ENCODE measurements around the gene GFOD1.

The GFOD1 gene

DNA sequence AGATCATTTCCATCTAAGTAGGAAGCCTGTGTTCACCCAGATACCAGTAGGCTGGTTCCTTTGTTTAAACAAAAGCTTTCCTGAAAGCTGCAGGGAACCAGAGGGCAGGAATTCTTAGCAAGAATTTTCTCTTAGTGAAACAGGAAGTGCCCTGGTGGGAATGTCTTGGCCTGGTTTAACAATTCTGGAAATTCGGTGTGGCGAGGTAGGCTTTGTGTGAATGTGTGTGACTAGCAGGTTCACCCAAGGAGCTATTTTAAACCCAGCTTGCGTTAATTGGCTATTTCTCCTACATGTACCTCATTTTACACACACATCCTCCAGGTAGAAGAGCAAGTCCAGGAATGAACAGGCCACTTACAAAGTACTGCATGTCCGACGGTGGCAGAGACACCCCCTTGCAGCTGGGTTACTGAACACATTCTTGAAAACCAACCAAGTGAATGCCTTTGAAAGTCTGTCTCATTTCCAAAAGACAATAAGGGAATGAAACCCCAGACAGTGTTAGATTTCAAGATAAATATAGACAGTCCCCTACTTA, 64.6 kb downstream of the GFOD1 start:
- DNase-seq: peak in 1 of 14 donors; percentile 38

DNA sequence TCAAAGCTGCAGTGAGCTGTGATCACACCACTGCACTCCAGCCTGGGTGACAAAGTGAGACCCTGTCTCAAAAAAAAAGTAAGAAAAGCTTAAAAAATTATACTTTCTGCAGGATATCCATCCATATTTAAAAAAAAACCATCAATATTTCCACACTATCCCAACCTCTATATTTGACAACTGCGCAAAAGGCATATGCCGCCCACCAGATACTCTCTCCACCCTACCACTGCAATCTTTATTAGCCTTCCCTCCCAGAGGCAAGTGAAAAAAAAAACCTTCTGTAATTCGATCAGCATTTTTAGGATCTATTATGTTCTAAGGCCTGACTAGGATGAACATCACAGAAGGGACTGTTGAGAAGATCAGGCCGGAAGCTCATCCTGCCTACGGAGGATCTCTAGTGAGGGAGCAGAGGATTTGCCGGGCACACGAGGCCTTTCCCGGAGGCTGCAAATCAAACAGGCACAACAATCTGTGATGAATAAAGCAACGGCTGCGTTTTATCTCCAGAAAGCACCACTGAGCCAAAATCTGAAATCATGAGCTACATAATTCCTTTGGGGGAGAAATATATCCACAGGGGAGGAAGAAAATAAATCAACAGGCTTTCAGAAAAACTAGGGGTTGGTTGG, 65.9 kb downstream of the GFOD1 start:
- peak in 2 of 14 donors; percentile 16 to 64 for DNase-seq

DNA sequence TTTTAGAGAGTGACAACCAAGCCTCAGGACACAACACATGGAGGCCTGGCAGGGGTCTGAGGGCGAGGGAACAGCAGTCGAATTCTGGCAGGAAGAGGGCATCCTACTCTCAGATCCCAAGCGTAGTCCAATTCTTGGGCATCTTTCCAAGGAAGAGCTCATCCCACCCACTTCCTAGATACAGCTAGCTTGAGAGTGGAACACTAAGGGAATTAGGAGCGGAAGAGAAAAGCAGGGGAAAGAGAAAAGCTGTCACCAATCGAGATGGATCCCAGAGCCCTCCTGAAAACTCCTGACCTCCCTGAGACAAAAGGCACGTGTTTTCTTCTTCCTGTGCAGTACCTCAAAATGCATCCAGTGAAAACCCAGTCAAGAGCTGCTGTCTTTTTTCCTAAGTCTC, 67.1 kb downstream of the GFOD1 start:
- peak in 1 of 14 donors; percentile 87 for DNase-seq

DNA sequence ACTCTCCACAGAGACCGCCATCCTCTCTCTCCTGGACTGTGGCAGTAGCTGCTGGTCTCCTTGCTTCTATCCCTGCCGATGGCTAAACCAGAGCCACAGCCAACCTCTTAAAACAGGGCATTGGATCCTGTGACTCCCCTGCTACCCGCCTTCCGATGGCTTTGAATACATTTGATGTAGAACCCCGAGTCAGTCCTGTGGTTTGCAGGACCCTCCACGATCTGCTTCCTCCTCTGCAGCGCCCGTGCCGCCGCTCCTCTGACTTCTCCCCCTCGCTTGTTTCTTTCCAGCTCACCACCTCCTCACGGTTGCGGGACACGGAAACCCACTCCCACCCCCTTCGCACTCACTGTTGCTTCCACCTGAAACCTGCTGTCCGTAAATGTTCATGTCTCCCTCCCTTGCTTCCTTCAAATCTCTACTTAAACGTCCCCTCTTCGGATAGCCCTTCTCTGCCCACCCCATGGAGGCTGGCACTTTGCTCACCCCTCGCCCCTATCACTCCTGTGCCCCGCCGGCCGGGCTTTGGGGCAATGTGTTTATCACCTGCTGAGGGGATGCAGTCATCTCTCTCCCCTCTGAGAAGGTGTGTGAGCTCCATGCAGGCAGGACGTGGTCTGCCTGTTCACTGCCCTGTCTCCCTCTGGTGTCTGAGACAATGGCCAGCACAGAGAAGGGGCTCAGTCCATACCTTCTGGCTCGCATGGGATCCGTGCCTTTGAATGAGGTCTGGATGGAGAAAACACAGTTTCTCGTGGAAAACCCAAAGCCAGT, 67.8 kb downstream of the GFOD1 start:
- DNase-seq: no peak

DNA sequence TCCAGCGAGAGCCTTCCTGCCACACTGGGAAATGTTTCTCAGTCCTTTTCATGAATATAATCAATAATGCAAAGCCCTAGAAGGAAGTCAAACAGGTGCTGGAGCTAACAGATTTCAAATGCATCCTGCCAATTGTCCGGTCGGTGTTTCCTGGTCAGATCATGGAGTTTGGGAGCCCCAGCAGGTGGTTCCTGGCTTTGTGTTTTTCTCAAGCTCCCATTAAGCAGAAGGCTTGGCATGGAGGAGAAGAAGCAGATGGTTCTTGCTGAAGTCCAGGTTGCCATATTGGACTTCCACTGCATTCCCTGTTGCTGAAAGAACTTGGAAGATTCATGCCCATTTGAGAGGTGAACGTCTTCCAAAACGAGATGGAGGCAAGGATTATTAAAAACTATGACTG, 68.6 kb downstream of the GFOD1 start:
- DNase-seq: peak in 1 of 14 donors; percentile 89

DNA sequence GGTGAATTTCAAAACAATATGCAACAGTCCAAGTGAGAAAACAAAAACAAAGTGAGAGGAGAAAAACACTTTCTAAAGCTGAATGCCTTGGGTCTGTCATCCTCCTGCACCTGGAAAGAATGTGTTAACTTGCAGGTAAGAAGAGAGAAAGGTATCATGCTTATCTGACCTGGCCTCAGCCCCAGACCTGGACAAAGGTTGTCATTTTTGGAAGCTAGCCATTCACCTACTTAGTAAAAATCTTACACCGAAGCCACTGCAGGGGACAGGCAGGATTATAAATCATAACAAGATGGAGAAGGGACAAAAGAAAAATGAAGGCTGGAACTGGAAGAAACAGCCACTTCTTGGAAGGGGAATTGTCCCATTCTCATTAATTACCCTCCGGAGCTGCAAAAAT, 69.4 kb downstream of the GFOD1 start:
- DNase-seq: no peak

DNA sequence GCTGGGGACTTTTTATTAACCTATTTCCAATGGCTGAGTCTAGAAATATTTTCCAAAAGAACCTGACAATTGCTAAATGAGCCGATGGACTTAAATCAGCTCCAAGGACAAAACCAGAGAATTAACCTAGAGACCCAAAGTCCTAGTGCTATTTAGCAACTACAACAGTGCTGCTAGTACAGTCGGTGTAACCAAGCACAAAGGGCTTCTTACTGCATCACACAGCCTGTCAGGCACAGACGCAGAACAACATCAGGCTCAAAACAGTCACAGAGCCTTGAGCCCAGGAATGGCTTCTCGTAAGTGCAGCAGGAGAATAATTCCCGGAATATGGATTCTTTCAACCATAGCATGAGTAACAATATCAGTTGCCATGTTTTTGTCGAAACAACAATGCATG, 70.0 kb downstream of the GFOD1 start:
- DNase-seq: peak in 1 of 14 donors; percentile 25

DNA sequence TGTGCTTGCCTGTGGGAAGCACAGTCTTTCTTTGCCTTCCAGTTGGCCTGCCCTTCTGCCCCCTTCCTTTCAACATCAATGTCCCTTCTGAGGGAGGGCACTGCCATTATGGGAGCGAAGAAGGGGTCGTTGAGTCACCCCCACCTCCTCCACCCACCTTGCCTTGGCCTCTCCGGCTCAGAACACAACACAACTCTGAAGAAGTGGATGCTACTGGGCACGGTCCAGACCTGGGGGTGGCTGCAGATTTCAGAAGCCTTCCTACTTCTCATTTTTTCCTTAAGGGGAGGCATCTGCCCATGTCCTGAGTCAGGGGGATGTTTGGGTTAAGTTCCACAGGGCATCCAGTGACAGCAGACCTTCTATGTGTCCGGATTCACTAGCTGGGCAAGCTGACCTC, 72.1 kb downstream of the GFOD1 start:
- no peak for DNase-seq

DNA sequence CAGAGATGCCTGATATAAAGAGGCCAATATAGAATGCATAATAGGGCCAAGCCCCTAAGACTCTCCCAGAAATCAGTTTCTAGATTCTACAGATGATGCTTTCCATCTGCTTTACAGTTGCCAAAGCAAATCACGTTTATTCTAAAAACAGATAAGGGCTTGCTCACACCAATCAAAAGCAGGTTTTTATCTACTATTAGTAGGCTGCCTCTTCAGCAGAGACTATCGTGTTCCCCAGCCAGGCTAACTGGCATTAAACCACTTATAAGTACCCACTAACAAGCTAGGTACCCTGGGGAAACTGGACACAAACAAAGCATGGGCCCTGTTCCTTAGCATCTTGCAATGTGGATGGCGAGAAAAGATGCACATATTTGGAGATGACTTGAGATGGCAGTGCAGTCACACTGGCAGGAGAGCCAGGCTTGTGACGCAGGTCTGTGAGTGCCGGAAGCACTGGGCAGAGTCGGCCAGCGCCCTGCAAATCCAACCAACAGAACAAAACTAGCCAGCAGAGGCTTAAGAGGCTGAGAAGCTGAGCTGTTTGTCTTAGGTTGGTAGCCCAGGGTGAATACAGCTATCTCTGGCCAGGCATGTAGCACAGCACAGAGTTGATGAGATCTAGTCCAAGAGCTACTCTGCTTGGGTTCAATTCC, 73.4 kb downstream of the GFOD1 start:
- DNase-seq: peak in 10 of 14 donors; percentile 23 to 85 (median 53)

DNA sequence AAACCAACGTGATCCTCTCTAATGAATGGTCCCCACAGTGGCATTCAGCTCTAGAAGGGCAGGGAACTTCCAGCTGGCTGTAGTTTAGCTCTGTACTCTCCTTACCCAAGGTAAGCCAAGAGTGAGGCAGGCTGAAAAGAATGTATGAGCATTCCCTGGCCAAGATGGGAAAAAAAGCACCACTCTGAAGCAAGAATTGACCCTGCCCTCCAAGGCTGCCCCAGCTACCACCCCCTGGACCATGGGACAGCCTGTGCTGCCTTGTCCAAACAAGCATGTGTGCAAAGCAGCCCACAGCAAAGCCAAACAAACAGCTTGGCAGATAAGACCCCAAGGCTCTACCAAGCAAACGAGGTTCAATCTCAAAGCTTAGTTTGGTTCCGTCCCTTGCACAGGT, 73.9 kb downstream of the GFOD1 start:
- DNase-seq: peak in 2 of 14 donors; percentile 26 to 29

DNA sequence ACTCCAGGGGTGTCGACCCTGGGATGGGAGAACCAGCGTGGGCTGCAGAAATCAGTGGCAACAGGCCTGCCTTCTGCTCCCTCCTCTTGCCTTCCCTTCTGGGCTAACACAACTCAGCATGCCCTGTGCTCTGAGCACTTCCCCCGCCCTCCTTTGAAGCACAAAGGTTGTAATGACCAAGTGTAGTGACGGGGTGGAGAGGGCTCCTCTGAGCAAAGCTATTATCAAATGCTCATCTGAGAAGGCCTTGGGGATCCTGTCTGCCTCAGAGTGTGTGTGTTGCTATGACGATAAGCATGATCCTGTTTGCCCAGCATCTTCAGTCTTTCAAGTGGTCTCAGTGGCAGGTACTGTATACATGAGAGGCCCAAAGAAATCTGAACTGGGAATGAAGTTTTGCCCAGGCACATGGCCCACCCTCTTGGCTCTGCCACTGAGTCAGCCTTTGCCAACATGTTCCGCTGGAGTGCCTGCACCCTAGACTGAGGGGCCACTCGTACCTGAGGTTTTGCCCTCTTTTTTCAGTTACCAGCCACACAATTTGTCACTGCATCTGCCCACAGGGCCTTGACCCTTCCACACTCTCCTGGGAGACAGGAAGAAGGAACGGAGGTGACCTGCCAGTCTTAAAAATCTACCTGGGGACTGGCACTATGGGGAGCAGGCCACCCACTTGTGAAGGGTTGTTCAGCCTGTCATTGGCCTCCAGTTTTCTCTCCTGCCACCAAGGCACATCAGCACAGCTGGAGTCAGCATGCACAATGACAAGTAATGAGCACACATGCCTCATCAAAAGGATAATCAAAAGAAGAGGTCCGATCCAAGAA, 74.5 kb downstream of the GFOD1 start:
- DNase-seq: no peak

DNA sequence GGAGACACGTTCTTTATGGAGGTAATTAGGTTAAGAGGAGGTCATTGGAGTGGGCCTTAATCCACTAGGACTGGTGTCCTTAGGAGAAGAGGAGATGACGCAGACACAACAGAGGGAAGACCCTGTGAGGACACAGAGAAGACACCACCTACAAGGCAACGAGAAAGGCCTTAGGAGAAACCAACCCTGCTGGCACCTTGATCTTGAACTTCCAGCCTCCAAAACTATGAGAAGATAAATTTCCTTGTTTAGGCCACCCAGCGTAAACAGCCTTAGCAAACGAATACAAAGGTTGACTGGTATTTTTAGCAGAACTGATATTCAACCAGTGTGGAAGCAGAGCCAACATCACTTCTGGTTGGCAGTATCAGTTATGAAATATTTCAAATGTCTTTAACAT, 75.2 kb downstream of the GFOD1 start:
- no peak for DNase-seq

DNA sequence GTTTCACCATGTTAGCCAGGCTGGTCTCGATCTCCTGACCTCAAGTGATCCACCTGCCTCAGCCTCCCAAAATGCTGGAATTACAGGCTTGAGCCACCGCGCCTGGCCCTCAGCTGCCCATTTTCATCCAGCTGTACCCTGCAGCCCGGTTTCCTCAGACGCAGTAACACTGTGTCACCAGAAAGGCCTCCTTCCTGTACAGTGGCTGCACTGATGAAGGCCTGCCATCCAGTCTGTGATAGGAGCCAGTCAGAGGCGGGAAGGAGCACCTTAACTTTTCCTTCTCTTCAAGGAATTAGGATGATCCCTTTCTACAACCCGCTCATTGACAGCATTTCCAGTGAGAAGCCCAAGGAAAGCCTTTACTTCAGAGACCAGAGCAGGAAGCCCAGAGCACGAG, 75.9 kb downstream of the GFOD1 start:
- DNase-seq: no peak

DNA sequence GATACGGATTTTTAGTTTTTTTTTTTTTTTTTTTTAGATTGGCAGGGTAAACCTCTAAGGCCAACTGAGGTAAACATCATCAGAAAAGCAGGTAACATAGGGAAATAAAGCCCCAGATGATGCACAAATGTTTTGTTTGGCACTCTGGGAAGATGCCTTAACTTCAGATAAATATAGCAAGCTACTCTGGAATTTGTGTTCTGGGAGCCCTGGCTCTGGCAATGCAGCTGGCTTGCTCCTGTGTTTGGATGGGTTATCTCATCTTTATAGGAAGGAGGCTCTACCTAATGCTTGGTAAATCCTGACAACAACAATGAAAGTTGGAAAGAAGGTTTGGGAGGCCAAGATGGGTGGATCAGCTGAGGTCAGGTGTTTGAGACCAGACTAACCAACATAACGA, 77.4 kb downstream of the GFOD1 start:
- DNase-seq: no peak

DNA sequence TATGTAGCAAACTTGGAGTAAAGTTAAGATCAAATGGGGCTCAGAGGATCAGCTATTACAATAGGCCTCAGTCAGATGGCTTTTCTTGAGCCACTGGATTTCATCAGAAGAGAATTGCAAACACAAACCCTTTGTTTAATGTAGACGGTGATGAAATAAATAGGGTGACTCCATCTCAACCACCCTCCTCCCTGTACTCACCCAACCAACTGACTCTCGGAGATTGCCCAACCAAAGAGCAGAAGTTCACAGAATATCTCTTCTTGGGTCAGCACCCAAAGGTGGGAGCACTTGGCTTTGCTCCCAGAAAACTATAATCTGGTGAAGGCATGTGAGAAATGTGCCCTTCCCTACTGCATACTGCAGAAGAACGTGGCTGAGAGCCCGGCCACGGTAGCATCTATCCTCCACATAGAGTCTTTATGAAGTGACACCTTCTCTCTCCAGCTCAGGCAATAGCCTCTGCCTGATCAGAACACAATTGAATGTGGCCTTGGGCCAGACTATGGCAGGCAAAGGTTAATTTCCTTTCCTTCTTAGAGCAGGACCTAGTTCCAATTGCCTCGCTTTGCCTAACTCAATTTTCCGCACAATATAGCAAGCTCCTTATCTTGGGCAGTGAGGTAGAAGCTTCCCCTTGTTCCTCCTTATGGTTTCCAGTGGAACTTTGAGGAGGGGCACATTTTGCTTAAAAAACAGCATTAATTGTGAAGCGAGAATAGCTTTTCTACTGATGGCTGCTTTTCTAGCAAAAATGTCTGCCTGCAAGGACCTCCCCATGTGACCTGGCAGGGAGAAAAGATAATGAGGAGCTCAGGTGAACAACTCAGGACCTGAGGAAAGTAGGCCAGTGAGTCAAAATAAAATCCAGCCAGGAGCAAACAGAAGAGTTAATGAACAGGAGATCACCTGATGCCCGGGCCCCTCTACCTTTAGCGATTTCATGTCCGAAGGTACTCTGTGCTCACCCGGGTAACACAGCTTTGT, 79.4 kb downstream of the GFOD1 start:
- DNase-seq: peak in 2 of 14 donors; percentile 12 to 52

DNA sequence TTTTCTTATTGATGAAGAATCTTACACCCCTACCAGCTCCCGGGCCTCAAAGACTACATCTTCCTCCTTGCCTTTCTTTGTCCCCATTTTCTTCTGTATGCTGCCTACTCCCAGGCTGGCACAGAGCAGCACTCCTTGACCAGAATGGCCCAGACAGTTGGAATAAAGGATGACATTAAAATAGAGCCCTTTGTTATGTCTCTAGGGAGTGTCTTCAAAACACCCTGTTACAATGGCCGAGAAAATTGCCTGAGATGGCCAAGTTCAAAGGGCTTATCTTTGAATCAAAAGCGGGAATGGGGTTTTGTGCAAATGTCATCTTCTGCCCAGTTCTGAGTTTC, 80.1 kb downstream of the GFOD1 start:
- peak in 1 of 14 donors; percentile 26 for DNase-seq

DNA sequence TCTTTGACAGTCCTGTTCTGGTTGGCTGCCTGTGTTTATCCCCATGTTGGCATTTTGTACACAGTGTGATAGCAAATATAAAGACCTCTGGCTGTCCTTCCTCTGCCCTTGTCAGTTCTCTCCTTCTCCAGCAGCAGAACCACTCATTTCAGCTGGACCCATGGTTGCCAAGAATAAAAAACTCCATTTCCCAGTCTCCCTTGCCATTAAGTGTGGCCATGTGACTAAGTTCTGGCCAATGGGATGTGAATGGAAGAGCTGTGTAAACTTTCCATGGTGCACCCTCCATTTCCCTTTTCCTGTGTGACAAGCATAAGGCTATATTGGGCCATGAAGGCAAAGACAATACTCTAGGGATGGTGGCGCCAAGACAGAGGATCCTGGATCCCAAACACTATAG, 80.6 kb downstream of the GFOD1 start:
- DNase-seq: peak in 5 of 14 donors; percentile 16 to 39 (median 27)

DNA sequence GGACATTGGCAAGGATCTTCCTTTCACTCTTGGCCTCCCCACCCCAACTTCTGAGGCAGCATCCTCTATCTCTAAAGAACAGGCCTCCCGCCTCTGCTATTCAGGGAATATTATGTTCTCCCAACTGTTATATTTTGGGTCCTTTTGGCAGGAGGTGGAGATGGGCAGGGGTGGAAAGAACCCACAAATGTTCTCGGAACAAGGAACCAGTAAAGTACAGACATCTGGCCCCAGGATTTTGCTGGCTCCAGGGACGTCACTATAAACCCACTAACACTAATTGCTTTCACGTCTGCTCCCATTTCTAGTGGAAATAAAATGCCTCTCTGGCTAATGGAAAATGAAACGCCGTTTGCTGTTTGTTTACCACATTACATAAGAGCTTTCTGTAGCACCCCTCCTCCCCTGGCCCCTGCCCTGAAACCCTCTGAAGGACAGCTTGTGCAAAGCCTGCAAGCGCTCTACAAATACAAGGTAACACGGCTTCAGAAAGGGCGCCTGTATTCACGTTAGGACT, 81.4 kb downstream of the GFOD1 start:
- DNase-seq: peak in 1 of 14 donors; percentile 19

DNA sequence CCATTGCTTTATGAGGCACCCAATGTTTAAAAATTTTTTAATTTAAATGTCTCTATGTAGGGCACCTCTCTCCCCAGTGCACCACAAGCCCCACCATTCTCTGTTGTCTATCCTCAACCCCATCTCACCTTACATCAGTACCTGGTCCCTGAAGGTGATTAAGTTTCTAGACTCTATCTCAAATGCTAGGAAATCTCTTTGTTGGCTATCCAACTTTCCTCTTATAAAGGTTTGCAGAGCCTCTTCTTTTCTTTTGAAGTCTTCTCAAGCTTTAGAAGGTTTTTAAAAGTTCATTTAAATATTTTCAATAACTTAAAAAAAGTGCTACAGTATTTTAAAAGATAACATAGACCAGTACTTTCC, 82.5 kb downstream of the GFOD1 start:
- DNase-seq: no peak

DNA sequence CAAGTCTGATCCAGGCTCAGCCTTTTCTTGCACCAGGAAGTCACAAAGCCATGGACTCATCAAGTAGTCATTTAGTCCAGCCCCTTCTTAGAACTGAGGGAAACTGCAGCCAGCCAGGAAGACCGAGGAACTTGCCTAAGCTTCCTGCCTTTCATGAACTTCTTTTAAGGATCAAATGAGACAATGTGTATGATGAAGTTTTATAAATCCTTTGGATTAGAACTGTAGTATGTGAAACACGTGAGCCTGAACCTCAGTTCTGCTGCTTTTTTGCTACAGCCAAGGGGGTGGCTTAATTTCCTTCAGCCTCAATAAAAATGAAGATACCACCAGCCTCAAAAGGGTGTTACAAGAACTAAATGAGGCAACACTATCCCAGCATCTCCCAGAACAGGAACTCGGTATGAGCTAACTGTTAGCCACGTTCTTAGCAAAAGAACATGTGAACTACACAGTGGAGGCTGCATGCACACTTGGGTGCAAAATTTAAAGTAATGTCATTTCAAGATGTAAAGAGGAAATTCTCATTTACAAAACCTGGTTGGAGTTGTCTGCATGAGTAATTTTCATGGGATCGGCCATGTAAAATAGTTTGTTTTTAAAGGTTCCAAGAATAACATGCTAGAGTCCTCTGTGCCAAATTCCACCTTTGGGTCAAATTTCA, 83.0 kb downstream of the GFOD1 start:
- DNase-seq: no peak

DNA sequence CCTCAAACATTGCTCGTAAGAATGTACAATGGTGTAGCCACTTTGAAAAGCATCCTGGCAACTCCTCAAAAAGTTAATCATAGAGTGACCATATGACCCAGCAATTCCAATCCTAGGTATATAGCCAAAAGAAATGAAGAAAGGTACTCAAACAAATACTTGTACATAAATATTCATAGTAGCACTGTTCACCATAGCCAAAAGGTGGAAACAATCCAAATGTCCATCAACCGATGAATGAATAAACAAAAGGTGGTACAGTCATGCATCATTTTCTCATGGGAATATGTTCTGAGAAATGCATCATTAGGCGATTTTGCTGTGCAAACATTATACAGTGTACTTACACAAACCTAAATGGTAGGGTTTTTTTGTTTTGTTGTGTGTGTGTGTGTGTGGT, 84.7 kb downstream of the GFOD1 start:
- DNase-seq: no peak
